Measurements from ENCODE around the gene HEBP2.

DNA sequence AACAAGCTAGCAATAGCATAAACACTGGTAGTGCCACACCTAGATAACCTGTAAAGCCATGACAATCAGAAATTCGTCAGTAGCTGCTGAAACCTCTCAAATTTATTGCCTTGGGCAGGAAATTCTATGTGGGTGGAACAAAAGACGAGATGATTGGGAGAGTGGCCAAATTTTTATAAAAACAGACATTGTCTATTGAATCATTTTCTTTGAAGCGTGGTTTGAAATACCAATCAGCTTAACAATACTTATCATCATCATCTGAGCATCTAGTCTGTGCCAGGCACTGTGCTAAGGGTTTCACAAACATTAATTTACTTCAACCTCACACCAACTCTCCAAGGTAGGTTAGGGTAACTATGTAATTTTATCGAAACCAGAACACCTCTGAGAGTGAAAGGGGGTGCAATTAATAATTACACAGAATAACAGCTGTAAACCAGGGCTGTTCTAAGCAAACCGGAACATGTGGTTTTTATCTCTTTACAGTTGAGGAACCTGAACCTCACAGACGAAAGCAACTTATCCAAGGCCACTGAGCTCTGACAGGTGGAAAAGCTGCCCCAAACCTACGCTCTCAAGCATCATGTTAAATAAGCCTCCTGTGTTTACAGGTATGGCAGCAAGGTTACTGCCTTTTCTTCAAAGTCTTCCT lies 51.9 kb downstream of the HEBP2 start:
- TF ChIP-seq, protein P1, sequence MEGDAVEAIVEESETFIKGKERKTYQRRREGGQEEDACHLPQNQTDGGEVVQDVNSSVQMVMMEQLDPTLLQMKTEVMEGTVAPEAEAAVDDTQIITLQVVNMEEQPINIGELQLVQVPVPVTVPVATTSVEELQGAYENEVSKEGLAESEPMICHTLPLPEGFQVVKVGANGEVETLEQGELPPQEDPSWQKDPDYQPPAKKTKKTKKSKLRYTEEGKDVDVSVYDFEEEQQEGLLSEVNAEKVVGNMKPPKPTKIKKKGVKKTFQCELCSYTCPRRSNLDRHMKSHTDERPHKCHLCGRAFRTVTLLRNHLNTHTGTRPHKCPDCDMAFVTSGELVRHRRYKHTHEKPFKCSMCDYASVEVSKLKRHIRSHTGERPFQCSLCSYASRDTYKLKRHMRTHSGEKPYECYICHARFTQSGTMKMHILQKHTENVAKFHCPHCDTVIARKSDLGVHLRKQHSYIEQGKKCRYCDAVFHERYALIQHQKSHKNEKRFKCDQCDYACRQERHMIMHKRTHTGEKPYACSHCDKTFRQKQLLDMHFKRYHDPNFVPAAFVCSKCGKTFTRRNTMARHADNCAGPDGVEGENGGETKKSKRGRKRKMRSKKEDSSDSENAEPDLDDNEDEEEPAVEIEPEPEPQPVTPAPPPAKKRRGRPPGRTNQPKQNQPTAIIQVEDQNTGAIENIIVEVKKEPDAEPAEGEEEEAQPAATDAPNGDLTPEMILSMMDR (IDR thresholded peaks at IDR 0.05; ENCODE audit: borderline replicate concordance, extremely low read depth, low read length, poor library complexity, severe bottlenecking), result no peak
- no peak for TF ChIP-seq EZH2 (IDR thresholded peaks at IDR 0.05; ENCODE audit: borderline replicate concordance, low read depth, low read length, severe bottlenecking)

All from DND-41 (cell line).